Heart left ventricle (tissue), 13 donors: ENCODE data around the gene EXOC3L4.

Source experiments
- CTCF ChIP-seq, 12 donors: fragments of 200-600 bp; sonication (generic) in 4 of 12; IDR thresholded peaks; one replicate each; pipeline versions ENCODE4 v1.5.0 to v1.8.0; 2018 to 2022; ENCODE audit warnings: antibody characterized with exemption in 12 of 12, mild to moderate bottlenecking in 5 of 12
- POLR2A ChIP-seq, 2 donors: fragments of 450-650 bp; IDR thresholded peaks; one replicate each; pipeline ENCODE4 v1.6.1; 2017; ENCODE audit warnings: antibody characterized with exemption in 2 of 2, mild to moderate bottlenecking in 2 of 2, moderate library complexity in 2 of 2
- donor health status: ischemic (EF 13 %, LVEDD 7.1; RV severe dilation, severe dysfunction).
- donor health status: DM: no; HTN: yes; CAD: no.
- donor health status: DM: no; HTN: no; CAD: no.
- donor health status: ischemic (EF 25% LVEDD 6.9; RV normal size, moderate dysfunction).
- donor health status: ischemic (EF 25% LVEDD 5.7; RV mildly dilated, moderate dysfunction).
- donor health status: ischemic (EF 35%, LVEDD 5.7; RV mildly dilated, moderate dysfunction).
- donor health status: nonischemic (EF 11% LVEDD 7.7; RV severe dilation, severe dysfunction).
- donor health status: DM: yes; HTN: yes; CAD: no.
- donor health status: PGD.
- donor health status: ischemic (EF 29% LVEDD 5.4; RV normal size, mild dysfunction).
- donor health status: nonischemic (EF 23%, LVEDD 6.1; RV moderate dilation, normal function).

GRCh38 chr14:103143506-103143905, 49.0 kb downstream of the EXOC3L4 start:
- TF ChIP-seq CTCF (IDR thresholded peaks at IDR 0.05) (no peak), POLR2A (IDR thresholded peaks at IDR 0.05) (no peak)
